Erythroblast (primary cell): ENCODE data around the gene GM2A.
"Not testable (repeated sequence)": the region's sequence is repeated elsewhere in the genome, so short reads cannot be mapped to it uniquely, and the experiment has no call there.

Experiments used
- DNase-seq, 2 experiments: peaks; one replicate each; lab custom pipeline; 2025; lab: John Stamatoyannopoulos, UW
- GATA1 ChIP-seq: IDR thresholded peaks from 2 replicates; pipeline ENCODE4 v1.6.1; 2011; ENCODE audit warnings: low read depth, mild to moderate bottlenecking, control low read depth, low read length, moderate library complexity
- POLR2A ChIP-seq: IDR thresholded peaks from 2 replicates; pipeline ENCODE4 v1.6.1; 2011; ENCODE audit warnings: mild to moderate bottlenecking, low read length

Gene GM2A

DNA sequence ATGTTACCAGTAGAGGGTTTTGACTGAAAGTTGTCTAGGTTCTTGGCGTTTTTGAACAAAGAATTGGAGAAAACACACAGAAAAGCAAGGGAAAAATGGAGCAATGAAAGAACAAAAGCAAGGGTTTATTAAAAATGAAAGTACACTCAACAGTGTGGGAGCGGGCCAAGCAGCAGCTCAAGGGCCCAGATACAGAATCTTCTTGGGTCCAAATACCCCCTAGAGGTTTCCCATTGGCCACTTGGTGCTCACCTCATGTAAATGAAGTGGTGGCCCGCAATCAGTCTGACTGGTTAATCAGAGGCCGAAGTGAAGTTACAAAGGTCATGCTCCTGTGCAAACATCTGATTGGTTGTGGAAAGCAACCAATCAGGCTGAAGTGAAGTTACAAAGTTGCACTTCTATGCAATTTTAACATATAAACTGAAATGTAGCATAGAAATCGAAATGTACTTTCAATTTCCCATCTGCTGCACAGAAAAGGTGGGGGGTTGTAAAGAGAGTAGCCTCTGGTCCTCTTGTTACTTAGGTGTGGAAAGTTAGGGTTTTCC, 1.9 kb upstream of the GM2A start:
- no peak for DNase-seq
- TF ChIP-seq POLR2A: no peak
- no peak for TF ChIP-seq GATA1

DNA sequence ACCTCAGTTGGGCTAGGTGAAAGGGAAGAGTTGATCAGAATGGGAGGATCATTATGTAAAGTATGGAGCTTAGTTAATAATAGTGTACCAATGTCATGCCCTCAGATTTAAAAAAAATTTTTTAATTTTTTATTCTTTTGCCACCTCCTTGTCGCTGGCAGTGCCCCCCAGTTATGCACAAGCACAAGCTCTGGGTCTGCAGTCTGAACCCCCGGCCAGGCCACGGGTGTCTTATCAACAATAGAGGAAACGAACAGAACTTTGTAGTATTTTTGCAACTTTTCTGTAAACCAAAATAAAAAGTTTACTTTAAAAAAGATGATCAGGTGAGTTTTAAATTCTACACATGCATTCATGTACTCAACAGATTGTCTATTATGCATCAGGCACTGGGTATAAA, 1.4 kb upstream of the GM2A start:
- no peak for DNase-seq
- no peak for TF ChIP-seq GATA1
- no peak for TF ChIP-seq POLR2A

DNA sequence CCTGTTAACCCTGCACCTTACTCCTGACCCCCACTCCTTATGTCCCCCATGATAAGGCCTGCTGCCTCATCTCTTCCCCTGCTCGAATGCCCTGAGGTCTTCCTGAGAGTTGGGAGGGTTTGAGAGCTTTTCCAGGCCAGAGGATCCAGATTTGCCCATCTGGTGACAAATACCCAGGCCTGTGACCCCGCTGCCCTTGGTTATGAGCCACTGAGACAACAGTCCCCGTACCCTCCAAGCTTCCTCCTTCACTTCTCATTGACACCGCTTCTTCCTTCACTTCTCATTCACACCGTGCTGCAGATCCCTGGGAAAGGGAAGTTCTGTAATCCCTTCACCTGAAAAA, 593 bp downstream of the GM2A start:
- no peak for DNase-seq
- TF ChIP-seq POLR2A: no peak
- no peak for TF ChIP-seq GATA1

DNA sequence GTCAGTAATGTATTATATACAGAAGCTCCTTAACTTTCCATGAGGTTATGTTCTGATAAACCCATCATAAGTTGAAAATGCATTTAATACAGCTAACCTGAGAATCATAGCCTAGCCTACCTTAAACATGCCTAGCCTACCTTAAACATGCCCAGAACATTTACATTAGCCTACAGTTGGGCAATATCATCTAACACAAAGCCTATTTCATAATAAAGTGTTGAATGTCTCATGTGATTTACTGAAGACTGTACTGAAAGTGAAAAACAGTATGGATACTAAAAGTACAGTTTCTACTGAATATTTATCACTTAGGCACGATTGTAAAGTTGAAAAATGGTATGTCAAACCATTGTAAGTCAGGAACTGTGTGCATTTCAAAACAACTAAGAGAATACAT, 1.6 kb downstream of the GM2A start:
- TF ChIP-seq GATA1 (no peak), POLR2A (no peak)
- no peak for DNase-seq

DNA sequence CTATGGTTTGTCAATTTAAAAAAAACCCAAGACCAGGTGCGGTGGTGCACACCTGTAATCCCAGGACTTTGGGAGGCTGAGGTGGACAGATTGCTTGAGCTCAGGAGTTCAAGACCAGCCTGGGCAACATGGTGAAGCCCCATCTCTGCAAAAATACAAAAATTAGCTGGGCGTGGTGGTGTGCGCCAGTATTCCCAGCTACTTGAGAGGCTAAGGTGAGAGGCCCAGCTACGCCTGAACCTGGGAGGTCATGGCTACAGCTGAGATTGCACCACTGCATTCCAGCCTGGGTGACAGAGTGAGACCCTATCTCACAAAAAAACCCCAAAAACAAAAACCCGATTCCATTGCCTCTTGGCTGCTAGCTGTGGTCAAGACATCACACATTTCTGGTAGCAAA, 2.0 kb downstream of the GM2A start:
- DNase-seq: not testable (repeated sequence)

DNA sequence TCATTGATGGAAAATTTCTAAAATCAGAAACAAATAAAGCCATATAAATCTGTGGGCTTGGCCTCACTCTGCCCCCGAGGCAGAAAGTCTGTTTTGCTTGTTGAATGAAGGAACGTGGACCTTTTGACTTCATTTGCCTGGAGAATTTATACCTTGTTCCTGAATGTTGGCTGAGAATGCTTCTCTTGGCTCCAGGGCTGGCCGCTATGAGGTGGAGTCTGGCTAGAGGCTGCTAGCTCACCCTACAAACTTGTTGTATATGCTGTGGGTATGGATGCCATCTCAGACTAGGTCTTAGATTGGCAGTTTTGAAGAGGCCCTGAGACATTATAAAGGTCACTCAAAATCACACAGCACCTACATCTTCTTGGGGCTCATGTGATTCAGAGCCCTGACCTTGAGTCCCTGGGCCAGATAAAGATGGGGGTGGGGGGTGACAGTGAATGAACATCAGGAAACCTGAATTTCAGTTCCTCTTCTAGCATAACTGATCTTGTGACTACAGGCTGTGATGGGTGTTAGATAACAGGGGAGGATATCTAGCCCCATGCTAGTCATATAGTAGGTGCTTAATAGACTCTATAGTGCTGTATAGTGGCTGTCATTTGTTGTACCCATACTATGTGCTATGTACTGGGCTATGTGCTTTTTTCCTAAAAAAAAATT, 2.8 kb downstream of the GM2A start:
- TF ChIP-seq GATA1 (no peak), POLR2A (no peak)
- peak; percentile 31 to 67 for DNase-seq

DNA sequence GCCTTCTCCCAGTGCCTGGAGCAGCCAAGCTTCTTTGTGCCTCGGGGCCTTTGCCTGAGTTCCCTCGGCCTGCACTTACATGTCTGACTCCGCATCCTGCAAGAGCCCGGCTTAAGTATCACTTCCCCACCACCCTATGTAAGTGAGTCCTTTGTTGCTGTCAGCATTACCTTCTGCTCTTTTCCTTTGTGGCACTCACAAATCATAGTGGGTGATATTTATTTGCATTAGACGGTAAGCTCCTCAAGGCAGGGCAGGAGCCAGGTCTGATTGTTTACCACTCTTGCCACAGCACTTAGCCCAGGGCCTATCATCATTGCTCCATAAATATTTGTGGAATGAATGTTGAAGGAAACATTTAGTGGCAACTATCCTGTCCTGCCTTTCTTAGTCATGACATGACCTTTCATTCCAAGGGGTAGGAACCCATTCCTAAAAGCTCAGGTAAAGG, 4.8 kb downstream of the GM2A start:
- TF ChIP-seq GATA1: no peak
- TF ChIP-seq POLR2A: no peak

DNA sequence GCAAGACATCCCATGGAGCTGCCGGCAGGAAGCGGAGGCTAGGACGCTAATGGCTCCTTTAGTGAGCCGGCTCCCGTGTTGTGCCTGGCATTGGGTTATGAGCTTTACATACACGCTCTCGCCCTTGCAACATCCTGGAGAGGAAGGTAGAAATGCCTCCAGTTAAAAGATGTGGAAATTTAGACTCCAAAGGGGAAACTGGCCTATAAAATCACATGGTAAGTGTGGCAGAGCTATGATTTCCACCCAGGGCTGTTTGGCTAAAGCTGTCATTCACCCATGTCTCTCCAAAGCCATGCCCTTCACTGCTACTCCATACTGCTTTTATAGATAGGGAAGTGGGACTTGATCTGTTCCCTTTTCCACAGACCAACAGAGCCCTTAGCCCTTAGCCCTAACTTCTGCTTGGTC, 5.2 kb downstream of the GM2A start:
- TF ChIP-seq POLR2A (no peak), GATA1 (no peak)
- no peak for DNase-seq

More for the DNA sequence above, 4.8 kb downstream of the GM2A start:
- no peak for DNase-seq

DNA sequence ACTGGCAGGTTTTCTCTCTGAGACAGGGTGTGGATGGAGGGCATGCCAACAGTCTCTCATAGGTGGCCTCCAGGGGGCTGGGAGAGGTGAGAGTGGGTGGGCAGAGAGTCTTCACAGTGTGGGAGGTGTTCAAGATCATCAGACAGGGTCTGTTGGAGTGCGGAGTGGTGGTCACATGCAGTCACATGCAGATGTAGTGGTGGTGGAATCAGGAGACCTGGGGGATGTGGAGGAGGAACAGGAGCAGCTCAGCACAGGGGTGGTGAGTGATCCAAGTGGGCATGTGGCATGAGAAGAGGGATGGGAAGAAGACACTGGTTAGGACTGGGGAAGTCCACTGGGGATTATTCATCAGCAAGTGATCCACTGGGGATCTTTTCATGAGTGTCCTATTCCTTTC, 5.8 kb downstream of the GM2A start:
- no peak for DNase-seq
- TF ChIP-seq GATA1: no peak
- TF ChIP-seq POLR2A: no peak

DNA sequence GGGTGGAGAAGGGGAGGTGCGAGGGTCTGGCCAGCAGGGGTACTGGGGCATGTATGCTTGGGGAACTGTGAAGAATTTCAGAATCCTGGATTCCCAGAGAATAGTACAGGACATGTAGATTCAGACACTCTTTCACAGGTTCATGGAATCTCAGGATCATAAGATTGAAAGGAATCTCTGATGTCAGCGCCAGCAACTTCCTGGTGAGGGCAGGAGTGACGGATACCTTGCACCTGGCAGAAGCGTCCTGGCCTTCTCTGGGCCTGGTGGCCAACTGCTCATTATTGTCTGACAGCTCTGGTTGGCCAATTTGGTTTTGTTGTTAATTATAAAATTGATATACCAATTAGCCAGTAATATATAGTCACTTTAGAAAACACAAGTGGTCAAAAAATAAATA, 6.9 kb downstream of the GM2A start:
- TF ChIP-seq GATA1 (no peak), POLR2A (no peak)
- DNase-seq: no peak

DNA sequence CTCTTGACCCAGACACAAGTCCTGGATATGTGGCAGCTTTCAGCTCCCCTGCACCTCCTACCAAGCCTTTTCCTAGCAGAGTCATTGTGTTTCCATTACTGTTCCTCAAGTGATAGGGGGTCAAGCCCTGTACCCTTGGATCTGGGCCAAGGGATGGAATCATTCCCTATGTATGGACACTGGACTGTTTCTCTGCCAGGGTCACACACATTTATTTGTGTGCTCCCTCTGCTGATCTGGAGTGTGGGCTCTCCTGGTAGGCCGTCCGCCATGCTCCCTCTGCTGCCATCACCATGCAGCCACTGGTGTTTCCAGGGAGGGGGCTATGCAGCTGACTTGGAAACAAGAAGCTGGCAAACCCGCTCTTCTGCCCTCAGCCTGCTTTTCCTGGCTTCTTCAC, 9.5 kb downstream of the GM2A start:
- no peak for DNase-seq
- TF ChIP-seq GATA1 (no peak), POLR2A (no peak)

DNA sequence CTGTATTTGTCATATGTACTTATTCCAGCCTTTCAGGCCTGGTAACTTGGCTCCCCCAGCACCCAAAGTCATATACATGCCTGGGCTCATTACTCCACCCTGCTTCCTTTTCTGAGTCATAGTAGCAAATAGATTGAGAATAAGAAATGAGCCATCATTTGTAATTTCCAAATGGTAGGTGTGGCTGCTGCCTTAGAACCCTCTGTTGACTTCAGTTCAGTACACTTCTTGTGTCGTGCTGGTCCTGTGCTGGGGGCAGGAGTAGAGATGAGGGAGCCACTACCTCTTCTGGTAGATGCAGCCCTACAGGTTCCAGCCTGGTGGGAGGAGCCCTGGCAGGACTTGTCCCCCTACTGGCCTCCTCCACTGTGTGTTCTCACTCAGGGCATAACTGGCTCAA, 11.1 kb downstream of the GM2A start:
- DNase-seq: peak in 1 of 2 experiments; percentile 12

DNA sequence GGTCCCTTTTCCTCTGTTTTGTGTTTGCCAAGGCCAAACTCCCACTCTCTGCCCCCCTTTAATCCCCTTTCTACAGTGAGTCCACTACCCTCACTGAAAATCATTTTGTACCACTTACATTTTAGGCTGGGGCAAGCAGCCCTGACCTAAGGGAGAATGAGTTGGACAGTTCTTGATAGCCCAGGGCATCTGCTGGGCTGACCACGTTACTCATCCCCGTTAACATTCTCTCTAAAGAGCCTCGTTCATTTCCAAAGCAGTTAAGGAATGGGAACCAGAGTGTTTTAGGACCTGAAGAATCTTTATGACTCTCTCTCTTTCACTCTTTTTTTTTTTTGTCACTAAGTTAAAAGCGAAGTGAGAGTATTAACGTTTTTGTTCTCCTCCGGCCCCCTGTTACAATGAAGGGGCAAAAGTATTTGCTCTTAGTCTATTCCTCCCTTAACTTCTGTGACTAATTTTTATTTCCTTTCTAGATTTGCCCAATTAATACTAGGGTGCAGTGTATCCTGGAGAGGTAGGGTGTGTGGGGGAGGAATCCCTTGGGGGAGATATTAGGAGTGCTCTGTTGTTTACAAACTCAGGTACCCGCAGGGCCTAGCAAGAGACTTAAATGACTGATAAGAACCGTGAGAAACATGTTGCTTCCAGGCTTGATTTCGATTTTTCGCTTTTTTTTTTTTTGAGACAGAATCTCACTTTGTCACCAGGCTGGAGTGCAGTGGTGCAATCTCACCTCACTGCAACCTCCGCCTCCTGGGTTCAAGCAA, 14.7 kb downstream of the GM2A start:
- no peak for TF ChIP-seq GATA1
- TF ChIP-seq POLR2A: no peak
- no peak for DNase-seq

More for the DNA sequence above, 11.1 kb downstream of the GM2A start:
- no peak for TF ChIP-seq POLR2A
- no peak for TF ChIP-seq GATA1

DNA sequence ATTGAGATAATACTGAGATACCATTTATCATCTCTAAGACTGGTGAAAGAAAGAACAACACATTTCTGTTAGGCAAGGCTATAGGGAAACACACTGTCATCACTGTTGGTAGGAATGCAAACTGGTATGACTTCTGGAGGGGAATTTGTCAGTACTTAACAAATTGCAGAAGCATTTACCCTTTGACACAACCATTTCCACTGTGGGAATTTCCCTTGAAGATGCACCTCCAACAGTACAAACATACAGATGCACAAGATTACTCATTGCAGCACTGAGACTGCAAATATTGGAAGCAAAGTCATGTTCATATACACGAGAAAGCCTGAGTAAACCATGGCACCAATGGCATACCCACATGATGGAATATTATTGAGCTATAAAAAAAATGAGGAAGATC, 17.6 kb downstream of the GM2A start:
- DNase-seq: no peak
- no peak for TF ChIP-seq POLR2A
- TF ChIP-seq GATA1: no peak
